ENCODE measurements around the gene CIAO3. TPM values are rescaled to one million over a fixed set of nuclear protein-coding genes. Genes with fewer than 3 reads are reported as not detected.

The CIAO3 gene
- total and polyA plus RNA-seq, 10 of the 15 experiments (the other 5 are each of a cell fraction or from before 2014, with no cell fraction given), result 1.4 to 37.5 (median 30.8) TPM

DNA sequence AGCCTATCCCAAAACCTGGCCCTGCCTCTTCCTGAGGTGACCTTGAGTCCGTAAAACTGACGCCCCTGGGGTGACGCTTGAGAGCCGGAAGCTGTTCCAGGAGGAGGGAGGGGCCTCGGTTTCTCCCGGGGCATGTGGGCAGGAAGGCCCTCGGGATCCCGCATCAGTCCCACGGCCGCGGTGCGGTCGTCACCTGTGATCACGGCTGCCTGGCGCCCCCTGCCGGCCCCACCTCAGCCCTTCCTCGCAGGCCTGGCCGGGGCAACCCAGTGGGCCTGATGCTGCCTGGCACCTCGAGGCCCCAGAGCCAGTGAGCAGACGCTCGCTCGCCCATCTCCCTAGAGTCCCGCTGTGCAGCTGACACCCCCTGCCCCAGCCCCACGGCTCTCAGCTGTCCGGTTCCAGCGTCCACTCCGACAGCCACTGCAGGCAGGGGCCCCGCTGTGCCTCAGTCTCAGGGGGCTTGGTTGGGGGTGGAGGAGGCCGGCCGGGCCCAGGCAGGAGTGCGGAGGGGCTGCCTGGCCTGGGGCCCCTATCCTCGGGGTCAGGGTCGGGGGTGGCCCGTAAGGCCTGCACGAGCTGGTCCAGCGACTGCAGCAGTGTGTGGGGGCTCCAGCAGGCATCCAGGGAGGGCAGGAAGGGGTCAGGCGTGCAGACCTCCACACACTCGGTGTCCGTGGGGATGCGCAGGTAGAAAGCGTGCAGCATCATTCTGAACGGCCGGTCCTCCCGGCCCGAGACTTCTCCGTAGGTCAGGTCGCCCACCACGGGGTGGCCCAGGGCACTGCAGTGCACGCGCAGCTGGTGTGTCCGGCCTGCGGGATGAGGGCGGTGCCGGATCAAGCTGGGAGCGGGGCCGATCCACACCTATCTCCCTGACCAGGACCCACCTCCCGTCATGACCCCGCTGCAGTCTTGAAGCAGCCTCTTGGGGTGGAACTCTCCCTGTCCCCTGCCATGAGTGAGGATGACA lies 45.1 kb upstream of the CIAO3 start (continued):
- no peak for TF ChIP-seq ZBTB40 (IDR thresholded peaks at IDR 0.05; ENCODE audit: borderline replicate concordance)
- peak in 1 of 2 experiments; percentile 16; a peak in 1 of 4 replicates for TF ChIP-seq BHLHE40 (IDR thresholded peaks at IDR 0.05; ENCODE audit: borderline replicate concordance in 1 of 2, low read depth in 2 of 2, low read length in 1 of 2)
- no peak for TF ChIP-seq ATF7 (IDR thresholded peaks at IDR 0.05; ENCODE audit: low read depth)
- TF ChIP-seq NFYB (IDR thresholded peaks at IDR 0.05; ENCODE audit: insufficient read depth, low read depth, low read length), result no peak
- TF ChIP-seq EED (IDR thresholded peaks at IDR 0.05; ENCODE audit: low read depth), result no peak
- no peak for TF ChIP-seq MTA3 (IDR thresholded peaks at IDR 0.05; ENCODE audit: borderline replicate concordance, low read length)
- no peak for TF ChIP-seq PAX8 (IDR thresholded peaks at IDR 0.05)
- TF ChIP-seq ESRRA (IDR thresholded peaks at IDR 0.05; ENCODE audit: low read length), result no peak
- no peak for TF ChIP-seq RFX5 (IDR thresholded peaks at IDR 0.05; ENCODE audit: low read depth, low read length)
- TF ChIP-seq RUNX3 (IDR thresholded peaks at IDR 0.05; ENCODE audit: low read length), result peak; percentile 55
- no peak for TF ChIP-seq SPI1 (IDR thresholded peaks at IDR 0.05; ENCODE audit: borderline replicate concordance, insufficient read depth, low read depth, low read length)
- TF ChIP-seq ZBTB33 (IDR thresholded peaks at IDR 0.05), result peak; percentile 89; the same call in 1 of the 2 replicates
- no peak for TF ChIP-seq FOS (IDR thresholded peaks at IDR 0.05; ENCODE audit: borderline replicate concordance, extremely low read depth, insufficient read length)
- TF ChIP-seq SRF (IDR thresholded peaks at IDR 0.05; ENCODE audit: low read depth in 2 of 2, low read length in 2 of 2), result no peak
- TF ChIP-seq, protein P1, sequence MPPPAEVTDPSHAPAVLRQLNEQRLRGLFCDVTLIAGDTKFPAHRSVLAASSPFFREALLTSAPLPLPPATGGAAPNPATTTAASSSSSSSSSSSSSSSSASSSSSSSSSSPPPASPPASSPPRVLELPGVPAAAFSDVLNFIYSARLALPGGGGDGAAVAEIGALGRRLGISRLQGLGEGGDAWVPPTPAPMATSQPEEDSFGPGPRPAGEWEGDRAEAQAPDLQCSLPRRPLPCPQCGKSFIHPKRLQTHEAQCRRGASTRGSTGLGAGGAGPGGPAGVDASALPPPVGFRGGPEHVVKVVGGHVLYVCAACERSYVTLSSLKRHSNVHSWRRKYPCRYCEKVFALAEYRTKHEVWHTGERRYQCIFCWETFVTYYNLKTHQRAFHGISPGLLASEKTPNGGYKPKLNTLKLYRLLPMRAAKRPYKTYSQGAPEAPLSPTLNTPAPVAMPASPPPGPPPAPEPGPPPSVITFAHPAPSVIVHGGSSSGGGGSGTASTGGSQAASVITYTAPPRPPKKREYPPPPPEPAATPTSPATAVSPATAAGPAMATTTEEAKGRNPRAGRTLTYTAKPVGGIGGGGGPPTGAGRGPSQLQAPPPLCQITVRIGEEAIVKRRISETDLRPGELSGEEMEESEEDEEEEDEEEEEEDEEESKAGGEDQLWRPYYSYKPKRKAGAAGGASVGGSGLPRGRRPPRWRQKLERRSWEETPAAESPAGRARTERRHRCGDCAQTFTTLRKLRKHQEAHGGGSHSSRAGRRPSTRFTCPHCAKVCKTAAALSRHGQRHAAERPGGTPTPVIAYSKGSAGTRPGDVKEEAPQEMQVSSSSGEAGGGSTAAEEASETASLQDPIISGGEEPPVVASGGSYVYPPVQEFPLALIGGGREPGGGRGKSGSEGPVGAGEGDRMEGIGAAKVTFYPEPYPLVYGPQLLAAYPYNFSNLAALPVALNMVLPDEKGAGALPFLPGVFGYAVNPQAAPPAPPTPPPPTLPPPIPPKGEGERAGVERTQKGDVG (CRISPR knock-in tag; IDR thresholded peaks at IDR 0.05), result no peak
- no peak for TF ChIP-seq SUZ12 (IDR thresholded peaks at IDR 0.05; ENCODE audit: unreplicated experiment)
- TF ChIP-seq YY1 (IDR thresholded peaks at IDR 0.05; ENCODE audit: low read depth, low read length), result 0 out of 2 replicates have a peak, but pooled peaks have one; percentile 49

Measured in GM12878 (cell line).